Fibroblast of lung (primary cell): ENCODE data around the gene PRKCA. TPM values are rescaled to one million over a fixed set of nuclear protein-coding genes. Genes with fewer than 3 reads are reported as not detected.

Source experiments
- DNase-seq, 2 donors: peaks; one replicate each; pipeline versions ENCODE4 v3.0.0 to v3.0.0-alpha.2; 2010; ENCODE audit warnings: low read depth in 2 of 2
- H2AFZ ChIP-seq: 2 replicates; pipeline ENCODE4 v1.5.1; 2012; ENCODE audit warnings: low read length, control low read depth, inconsistent platforms
- H3K27ac ChIP-seq: 2 replicates; pipeline ENCODE4 v1.5.1; 2011; ENCODE audit warnings: low read length, control low read depth; ENCODE audit not compliant: insufficient read depth
- H3K27me3 ChIP-seq: 2 replicates; pipeline ENCODE4 v1.5.1; 2011; ENCODE audit warnings: mild to moderate bottlenecking, low read length; ENCODE audit not compliant: control insufficient read depth, insufficient read depth
- H3K36me3 ChIP-seq: 2 replicates; pipeline ENCODE4 v1.5.1; 2011; ENCODE audit warnings: low read length; ENCODE audit not compliant: control insufficient read depth, insufficient read depth
- H3K4me1 ChIP-seq: 2 replicates; pipeline ENCODE4 v1.5.1; 2011; ENCODE audit warnings: low read length; ENCODE audit not compliant: control insufficient read depth, insufficient read depth; ENCODE audit errors: extremely low read depth
- H3K4me2 ChIP-seq: 2 replicates; pipeline ENCODE4 v1.5.1; 2011; ENCODE audit warnings: low read length, control low read depth; ENCODE audit not compliant: insufficient read depth; ENCODE audit errors: extremely low read depth
- H3K4me3 ChIP-seq, 4 experiments: fragments of 200-600 bp in 1 of 4; sonication (generic) in 1 of 4; replicated peaks in 1 of 4; 2 replicates each; pipeline ENCODE4 v1.5.1; 2011 to 2016; ENCODE audit warnings: low read length in 4 of 4, low read depth in 3 of 4, mild to moderate bottlenecking in 3 of 4, control low read depth in 2 of 4, inconsistent platforms in 1 of 4, mixed read lengths in 1 of 4; ENCODE audit not compliant: insufficient read depth in 1 of 4; ENCODE audit errors: control extremely low read depth in 1 of 4
- H3K79me2 ChIP-seq: 2 replicates; pipeline ENCODE4 v1.5.1; 2012; ENCODE audit warnings: mild to moderate bottlenecking, low read length, inconsistent platforms; ENCODE audit not compliant: control insufficient read depth, insufficient read depth
- H3K9ac ChIP-seq: 2 replicates; pipeline ENCODE4 v1.5.1; 2011; ENCODE audit warnings: mild to moderate bottlenecking, low read length, control low read depth; ENCODE audit not compliant: insufficient read depth
- H3K9me3 ChIP-seq: 2 replicates; pipeline ENCODE4 v1.5.1; 2012; ENCODE audit warnings: low read depth, low read length; ENCODE audit not compliant: control insufficient read depth, insufficient read depth
- H4K20me1 ChIP-seq: 2 replicates; pipeline ENCODE4 v1.5.1; 2011; ENCODE audit warnings: low read length; ENCODE audit not compliant: control insufficient read depth, insufficient read depth; ENCODE audit errors: extremely low read depth
- CTCF ChIP-seq, 2 donors: IDR thresholded peaks in 1 of 2; conservative IDR thresholded peaks in 1 of 2; 1 replicate in 1 of 2; 2 replicates in 1 of 2; pipeline ENCODE4 v1.5.1; 2011 to 2012; ENCODE audit warnings: low read length in 2 of 2, control low read depth in 1 of 2, inconsistent platforms in 1 of 2, low read depth in 1 of 2, mild to moderate bottlenecking in 1 of 2
- EZH2 ChIP-seq: IDR thresholded peaks from 2 replicates; pipeline ENCODE4 v1.5.1; 2012; ENCODE audit warnings: low read length, control low read depth, mild to moderate bottlenecking; ENCODE audit errors: missing control alignments
- polyA plus RNA-seq, 2 donors: library from polyadenylated mRNA; depleted of rRNA in 1 of 2; stranded (reverse) in 1 of 2; unstranded in 1 of 2; fragments of >200 nt; gene quantifications; 2 replicates each; pipeline ENCODE4 v1.2.1, GENCODE V29; 2011 to 2012; ENCODE audit warnings: missing spikeins in 1 of 2
- total RNA-seq: library from RNA; depleted of rRNA; stranded (reverse); fragments of >200 nt; gene quantifications from 2 replicates; pipeline ENCODE4 v1.2.1, GENCODE V29; 2014

The PRKCA gene
- total and polyA plus RNA-seq, 2 donors (not counting 1 experiment from before 2014, with no cell fraction given) = 34.0 to 74.2 TPM

GRCh38 chr17:66782851-66783250 lies 480.4 kb downstream of the PRKCA start:
- Histone ChIP-seq H3K9ac (no peak overlapping the region), H3K27ac (no peak overlapping the region)

DNA sequence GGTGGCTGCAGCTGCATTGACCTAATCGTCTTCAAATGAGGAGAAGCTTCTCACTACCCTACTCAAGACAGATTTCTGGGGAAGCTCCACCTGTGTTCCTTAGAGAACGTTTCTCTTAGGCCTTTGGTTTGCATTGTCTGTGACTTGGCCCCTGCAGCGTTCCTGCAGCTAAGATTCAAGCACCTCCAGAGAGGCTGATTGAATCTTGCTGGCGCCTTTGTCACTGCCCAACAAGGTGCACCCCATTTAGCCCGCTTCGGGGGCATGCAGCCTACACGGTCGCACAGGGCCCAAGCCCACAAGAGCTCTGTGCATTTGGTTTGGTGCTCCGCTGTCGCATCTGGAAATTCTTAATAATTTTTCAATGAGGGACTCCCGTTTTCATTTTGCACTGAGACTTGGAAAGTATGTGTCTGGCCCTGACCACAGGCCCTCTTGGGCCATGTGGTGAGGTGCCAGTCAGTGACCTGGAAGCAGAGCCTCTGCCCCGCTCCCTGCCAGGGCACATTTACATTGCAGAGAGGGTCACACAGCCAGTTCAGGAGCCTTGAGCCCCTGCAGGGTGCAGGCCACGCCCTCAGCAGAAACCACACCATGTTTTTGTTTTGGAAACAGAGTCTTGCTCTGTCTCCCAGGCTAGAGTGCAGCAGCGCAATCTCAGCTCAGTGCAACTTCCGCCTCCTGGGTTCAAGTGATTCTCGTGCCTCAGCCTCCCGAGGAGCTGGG lies 481.4 kb downstream of the PRKCA start:
- H3K27ac ChIP-seq = no peak overlapping the region
- peaks cover 10% of the 10 kb centered on the region for H3K36me3 ChIP-seq
- no peak for DNase-seq

More at GRCh38 chr17:66782851-66783250, 480.4 kb downstream of the PRKCA start:
- Histone ChIP-seq H3K9me3 (no peaks in the 10 kb centered on the region), H3K36me3 (peaks cover 7% of the 10 kb centered on the region), H3K4me2 (no peak overlapping the region), H3K4me1 (no peaks in the 10 kb centered on the region), H4K20me1 (no peaks in the 10 kb centered on the region), H3K79me2 (no peaks in the 10 kb centered on the region), H2AFZ (no peak overlapping the region), H3K4me3 (no peak overlapping the region), H3K27me3 (no peaks in the 10 kb centered on the region)
- no peak for DNase-seq
- TF ChIP-seq CTCF (conservative IDR thresholded peaks at IDR 0.05 in 1 of 2, IDR thresholded peaks at IDR 0.05 in 1 of 2; ENCODE audit: low read depth in 1 of 2, low read length in 2 of 2) (no peak), EZH2 (no peak)

More for the DNA sequence above, 481.4 kb downstream of the PRKCA start:
- Histone ChIP-seq H2AFZ (no peak overlapping the region), H4K20me1 (no peaks in the 10 kb centered on the region), H3K9ac (no peak overlapping the region), H3K4me2 (no peak overlapping the region), H3K4me3 (no peak overlapping the region), H3K4me1 (no peaks in the 10 kb centered on the region), H3K79me2 (no peaks in the 10 kb centered on the region), H3K27me3 (no peaks in the 10 kb centered on the region), H3K9me3 (no peaks in the 10 kb centered on the region)
- TF ChIP-seq CTCF (conservative IDR thresholded peaks at IDR 0.05 in 1 of 2, IDR thresholded peaks at IDR 0.05 in 1 of 2; ENCODE audit: low read depth in 1 of 2, low read length in 2 of 2) = no peak
- TF ChIP-seq EZH2 = no peak
